CD4-positive, alpha-beta T cell (primary cell): ENCODE results near the gene TF. TPM values are rescaled to one million over a fixed set of nuclear protein-coding genes. Genes with fewer than 3 reads are reported as not detected.

ENCODE experiments used
- ATAC-seq: fragments of 200-7000 bp; cut with Tn5 transposase; one replicate; pipeline ENCODE4 v1.10.0; 2022; ENCODE audit warnings: mild to moderate bottlenecking; ENCODE audit not compliant: poor library complexity
- CTCF ChIA-PET: fragments of 350-600 bp; sonication (Branson Sonifier 250); formaldehyde crosslinking; loops from one replicate; lab custom pipeline; 2021; ENCODE audit warnings: antibody characterized with exemption, inconsistent platforms; lab: Charles Lee
- POLR2A ChIA-PET: fragments of 350-600 bp; sonication (Branson Sonifier 250); formaldehyde crosslinking; loops from one replicate; lab custom pipeline; 2021; ENCODE audit warnings: antibody characterized with exemption, inconsistent platforms; lab: Charles Lee
- DNase-seq, 14 experiments: peaks; one replicate each; pipeline ENCODE4 v3.0.0-alpha.2; 2013 to 2020; ENCODE audit warnings: mixed read lengths in 2 of 14
- H3K27ac ChIP-seq, 2 donors: one replicate each; pipeline versions ENCODE4 v1.5.1 to v1.7.0; 2013; ENCODE audit warnings: low read length in 2 of 2, low read depth in 1 of 2, mild to moderate bottlenecking in 1 of 2
- H3K27me3 ChIP-seq, 2 experiments: 1 replicate in 1 of 2; 2 replicates in 1 of 2; pipeline versions ENCODE4 v1.6.1 to v1.7.0; 2013; ENCODE audit warnings: low read length in 2 of 2, control low read depth in 1 of 2, mild to moderate bottlenecking in 1 of 2, moderate library complexity in 1 of 2; ENCODE audit not compliant: insufficient read depth in 2 of 2, control insufficient read depth in 1 of 2
- H3K36me3 ChIP-seq: one replicate; pipeline ENCODE4 v1.6.1; 2013; ENCODE audit warnings: low read length, control low read depth; ENCODE audit not compliant: insufficient read depth
- H3K4me1 ChIP-seq: one replicate; pipeline ENCODE4 v1.6.1; 2013; ENCODE audit warnings: low read length, control low read depth; ENCODE audit not compliant: insufficient read depth
- H3K4me3 ChIP-seq: one replicate; pipeline ENCODE4 v1.5.1; 2013; ENCODE audit warnings: mild to moderate bottlenecking, low read length, moderate library complexity
- H3K9me3 ChIP-seq, 2 experiments: 1 replicate in 1 of 2; 2 replicates in 1 of 2; pipeline versions ENCODE4 v1.6.1 to v1.7.0; 2013; ENCODE audit warnings: low read length in 2 of 2, mild to moderate bottlenecking in 2 of 2, control low read depth in 1 of 2, moderate library complexity in 1 of 2; ENCODE audit not compliant: control insufficient read depth in 1 of 2, insufficient read depth in 1 of 2
- H3K27ac Mint-ChIP-seq: one replicate; pipeline ENCODE4 v1.8.0; 2020; ENCODE audit warnings: mixed read lengths
- H3K27me3 Mint-ChIP-seq: one replicate; pipeline ENCODE4 v1.8.0; 2021; ENCODE audit warnings: mixed read lengths
- H3K36me3 Mint-ChIP-seq: one replicate; pipeline ENCODE4 v1.8.0; 2021; ENCODE audit warnings: low read depth, mixed read lengths
- H3K4me1 Mint-ChIP-seq: one replicate; pipeline ENCODE4 v1.8.0; 2021; ENCODE audit warnings: low read depth, mixed read lengths
- H3K4me3 Mint-ChIP-seq: one replicate; pipeline ENCODE4 v1.8.0; 2020; ENCODE audit warnings: mild to moderate bottlenecking, mixed read lengths
- H3K9me3 Mint-ChIP-seq: one replicate; pipeline ENCODE4 v1.8.0; 2020; ENCODE audit warnings: mixed read lengths
- CTCF ChIP-seq: fragments of 200-600 bp; IDR thresholded peaks from one replicate; pipeline ENCODE4 v1.8.0; 2022; ENCODE audit warnings: antibody characterized with exemption, mild to moderate bottlenecking
- intact Hi-C, 2 experiments: fragments of 100-400 bp; cut with DNase I in 1 of 2; cut with micrococcal nuclease in 1 of 2; formaldehyde crosslinking; loops; one replicate each; pipeline versions ENCODE4 v1.15.1 to v1.9.0; 2023 to 2025; cut with DNase I, micrococcal nuclease
- total RNA-seq, 174 experiments: library from RNA in 2 of 174; stranded (reverse) in 2 of 174; gene quantifications; one replicate each; pipeline ENCODE4 v1.2.3 and lab custom pipeline; 2021 to 2026

The TF gene
- total RNA-seq, 2 experiments from 2014 or later = 0.30 to 0.34 TPM

DNA sequence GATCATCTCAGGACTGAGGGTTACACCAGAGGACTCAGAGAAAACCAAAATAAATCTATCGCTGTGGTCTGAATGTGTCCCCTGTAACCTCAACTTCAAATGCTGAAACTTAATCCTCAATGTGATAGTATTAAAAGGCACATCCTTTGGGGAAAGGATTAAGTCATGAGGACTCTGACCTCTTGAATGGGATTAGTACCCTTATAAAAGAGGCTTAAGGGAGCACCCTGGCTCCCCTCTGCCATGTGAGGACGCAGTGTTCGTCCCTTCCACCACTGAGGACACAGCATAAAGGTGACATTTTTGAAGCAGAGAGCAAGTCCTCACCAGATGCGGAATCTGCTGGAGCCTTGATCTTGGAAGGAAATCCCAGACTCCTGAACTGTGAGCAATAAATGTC lies 98.9 kb downstream of the TF start:
- Mint-ChIP-seq H3K27me3 (no peaks in the 10 kb centered on the region), H3K9me3 (no peaks in the 10 kb centered on the region), H3K36me3 (no peaks in the 10 kb centered on the region), H3K4me3 (no peak overlapping the region), H3K4me1 (no peaks in the 10 kb centered on the region), H3K27ac (no peak overlapping the region)
- DNase-seq (no peak), ATAC-seq (no peak)
- Histone ChIP-seq H3K27me3 (peaks cover 0 to 2% of the 10 kb centered on the region in 2 experiments), H3K27ac (no peak overlapping the region), H3K4me1 (no peaks in the 10 kb centered on the region), H3K4me3 (no peak overlapping the region), H3K36me3 (no peaks in the 10 kb centered on the region), H3K9me3 (no peaks in the 10 kb centered on the region)
- ChIA-PET POLR2A (no interaction called here), CTCF (no interaction called here)
- TF ChIP-seq CTCF = no peak
- intact Hi-C loops = no loop called here

Other genes with a start within 250 kb of the TF start
- gene CDV3, start 172.7 kb upstream of the TF start, total RNA-seq = 100 to 1,000 TPM; 206 to 228 TPM
- gene TOPBP1, start 84.5 kb upstream of the TF start, total RNA-seq = 10 to 100 TPM; 29.1 to 32.4 TPM
- gene SRPRB, start 59.4 kb downstream of the TF start, total RNA-seq = 10 to 100 TPM; 19.1 to 19.9 TPM
- not detected for gene RAB6B, start 149.5 kb downstream of the TF start, total RNA-seq